HG03521 (cell line): Measurements from ENCODE around the gene RAB43.
"Not testable (repeated sequence)": the region's sequence is repeated elsewhere in the genome, so short reads cannot be mapped to it uniquely, and the experiment has no call there.

Source experiments
- ATAC-seq: cut with Tn5 transposase; IDR thresholded peaks from one replicate; pipeline ENCODE4 v1.9.1; 2021; ENCODE audit warnings: mild to moderate bottlenecking, moderate library complexity; ENCODE audit not compliant: unreplicated experiment

RAB43 gene

DNA sequence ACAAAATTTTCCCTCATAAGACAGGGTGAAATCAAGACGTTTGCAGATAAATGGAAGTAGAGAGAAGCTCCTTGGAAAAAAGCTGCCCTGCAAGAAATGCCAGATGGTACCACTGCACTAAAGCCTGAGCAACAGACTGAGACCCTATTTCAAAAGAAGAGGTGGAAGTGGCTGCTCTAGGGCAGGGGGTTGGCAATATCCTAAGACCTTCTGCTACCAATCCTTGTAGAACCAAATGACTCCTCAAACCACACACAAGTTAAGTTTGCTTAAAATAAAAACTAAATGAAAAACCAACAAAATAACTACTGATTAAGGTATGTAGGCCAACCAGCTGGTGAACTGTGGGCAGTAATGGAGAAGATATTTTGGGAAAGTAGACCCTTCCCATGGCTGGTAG, 21.3 kb downstream of the RAB43 start:
- ATAC-seq, result no peak

DNA sequence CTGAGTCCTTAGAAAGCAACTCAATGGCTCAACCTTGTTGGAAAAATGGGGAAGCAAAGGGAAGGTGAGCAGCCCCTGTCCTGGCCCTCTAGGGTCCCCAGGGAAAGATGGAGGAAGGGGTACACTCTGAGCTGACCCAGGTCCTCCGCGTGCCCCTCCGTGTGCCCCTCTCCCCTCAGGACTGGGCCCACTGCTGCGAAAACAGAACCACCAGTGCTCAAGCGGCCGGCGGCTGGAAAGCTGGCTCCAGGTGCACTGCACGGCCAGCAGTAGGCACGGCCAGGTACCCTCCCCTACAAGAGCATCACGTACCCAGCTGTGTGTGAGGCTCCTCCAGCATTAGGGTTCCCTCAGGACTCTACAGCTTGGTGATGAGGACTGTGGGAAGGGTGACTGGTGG, 26.3 kb downstream of the RAB43 start:
- no peak for ATAC-seq

DNA sequence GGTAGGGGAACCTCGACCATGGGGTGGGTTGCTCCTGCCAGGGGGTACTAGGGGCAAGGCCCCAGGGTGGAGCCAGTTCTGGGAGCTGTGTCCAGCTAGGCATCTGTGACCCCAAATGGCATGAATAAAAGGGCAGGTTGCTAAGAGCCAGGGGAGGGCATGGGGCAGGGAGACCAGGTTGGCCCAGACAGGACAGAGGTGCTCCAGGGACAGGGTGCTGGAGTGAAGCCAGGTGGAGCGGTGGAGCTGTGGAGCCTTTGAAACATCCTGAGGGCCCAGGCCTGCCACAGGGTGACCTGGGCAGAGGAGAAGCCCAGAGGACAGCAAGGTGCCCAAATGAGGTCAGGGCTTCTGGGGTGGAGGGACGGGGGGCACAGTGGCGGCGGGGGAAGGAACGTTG, 33.3 kb downstream of the RAB43 start:
- not testable (repeated sequence) for ATAC-seq

DNA sequence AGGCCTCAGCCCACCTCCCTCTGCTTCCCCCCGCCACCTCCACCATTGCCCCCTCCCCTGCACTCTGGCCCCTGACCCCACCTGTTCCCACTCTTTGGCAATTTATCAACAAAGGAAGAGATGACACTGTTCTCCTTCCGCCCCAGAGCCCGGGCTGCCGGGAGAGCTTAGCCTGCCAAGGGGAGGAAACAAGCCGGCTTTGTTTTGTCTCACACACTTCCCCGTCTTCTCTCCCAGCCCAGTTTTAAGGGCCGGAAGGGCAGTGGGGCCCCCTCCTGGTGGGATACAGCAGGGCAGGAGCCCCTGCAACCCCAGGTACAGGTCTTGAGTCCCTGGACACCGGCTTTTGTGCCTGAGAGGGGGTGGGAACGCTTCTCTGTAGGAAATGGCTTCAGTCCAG, 33.7 kb downstream of the RAB43 start:
- not testable (repeated sequence) for ATAC-seq

DNA sequence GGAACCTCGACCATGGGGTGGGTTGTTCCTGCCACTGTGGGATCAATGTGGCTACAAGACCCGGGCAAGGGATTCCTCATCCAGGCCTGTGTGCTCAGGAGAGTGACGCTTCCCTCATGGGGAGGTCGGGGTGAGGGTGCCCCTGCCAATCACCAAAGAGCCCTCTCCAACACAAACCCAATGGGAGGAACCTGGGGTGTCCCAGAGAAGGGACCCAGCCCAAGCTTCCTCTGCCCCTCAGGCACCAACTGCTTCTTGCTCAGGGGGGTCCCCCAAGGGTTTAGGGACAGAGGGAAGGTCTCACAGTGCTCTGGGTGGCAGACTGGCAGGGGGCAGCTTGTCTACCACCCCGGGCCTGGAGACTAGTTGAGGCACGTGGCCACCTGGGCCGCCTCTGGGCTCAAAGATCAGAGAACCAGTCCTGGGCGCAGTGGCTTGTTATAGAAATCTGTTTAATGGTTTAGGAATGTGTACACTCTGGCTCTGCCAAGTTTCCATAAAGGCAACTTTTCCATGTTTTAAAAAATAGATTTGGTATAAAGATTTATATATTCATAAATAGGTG, 34.4 kb downstream of the RAB43 start:
- ATAC-seq, result no peak

DNA sequence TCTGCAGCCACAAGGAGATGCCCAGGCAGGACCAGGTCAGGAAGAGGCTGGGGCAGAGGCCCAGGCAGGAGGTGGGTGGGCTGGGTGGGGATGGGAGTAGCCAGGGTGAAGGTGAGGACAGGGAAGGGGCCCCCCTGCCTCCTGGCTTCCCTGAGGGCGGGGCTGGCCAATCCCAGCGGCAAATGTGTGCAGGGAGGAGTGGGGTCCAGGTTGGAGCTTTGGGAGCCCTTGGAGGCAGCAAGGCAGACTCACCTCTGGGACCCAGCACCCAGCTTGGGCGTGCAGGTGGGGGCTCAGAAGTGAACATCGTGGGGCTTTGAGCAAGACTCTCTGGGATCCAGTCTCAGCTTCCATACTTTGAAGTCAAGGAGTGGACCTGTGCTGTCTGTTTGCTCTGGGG, 35.8 kb downstream of the RAB43 start:
- no peak for ATAC-seq

DNA sequence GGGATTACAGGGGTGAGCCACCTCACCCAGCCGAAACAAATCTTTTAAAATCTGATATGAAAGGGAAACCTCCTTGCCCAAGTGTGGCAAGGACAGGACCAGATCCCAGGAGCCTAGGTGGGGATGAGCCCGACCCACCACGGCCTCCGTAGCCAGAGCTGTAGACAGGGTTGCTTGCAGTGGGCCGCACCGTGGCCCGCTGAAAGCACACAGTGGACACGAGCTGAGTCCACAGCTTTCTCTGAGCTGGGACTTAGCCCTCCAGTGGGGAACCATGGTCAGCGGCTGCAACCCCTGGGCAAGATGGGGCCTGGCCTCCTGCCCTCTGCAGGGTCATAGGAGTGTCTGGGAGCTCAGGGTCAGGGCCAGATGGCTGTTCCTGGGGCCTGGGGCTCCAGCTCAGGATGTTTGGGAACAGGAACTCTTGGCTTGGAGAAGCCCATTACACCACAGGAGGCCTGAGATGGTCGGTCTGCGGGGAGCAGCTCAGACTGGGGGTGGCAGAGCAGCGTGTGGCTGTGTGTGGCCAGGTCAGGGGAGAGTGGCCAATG, 36.4 kb downstream of the RAB43 start:
- ATAC-seq, result no peak

DNA sequence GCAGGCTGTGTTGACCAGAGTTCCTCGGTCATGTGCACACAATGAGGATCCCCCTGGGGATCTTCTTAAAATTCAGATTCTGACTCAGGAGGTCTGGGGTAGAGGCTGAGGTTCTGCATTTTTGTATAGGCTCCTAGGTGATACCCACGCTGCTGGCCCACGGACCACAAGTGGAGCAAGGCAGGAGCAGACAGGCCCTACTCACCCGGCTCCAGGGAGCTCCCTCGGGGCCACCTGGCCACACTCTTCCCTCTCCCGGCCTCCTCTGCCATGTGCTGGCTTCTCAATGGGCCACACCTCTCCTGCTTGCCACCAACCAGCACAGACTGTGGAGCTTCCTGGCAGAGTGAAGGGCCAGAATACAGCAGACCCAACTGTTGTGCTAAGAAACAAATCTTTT, 37.1 kb downstream of the RAB43 start:
- ATAC-seq, result no peak

DNA sequence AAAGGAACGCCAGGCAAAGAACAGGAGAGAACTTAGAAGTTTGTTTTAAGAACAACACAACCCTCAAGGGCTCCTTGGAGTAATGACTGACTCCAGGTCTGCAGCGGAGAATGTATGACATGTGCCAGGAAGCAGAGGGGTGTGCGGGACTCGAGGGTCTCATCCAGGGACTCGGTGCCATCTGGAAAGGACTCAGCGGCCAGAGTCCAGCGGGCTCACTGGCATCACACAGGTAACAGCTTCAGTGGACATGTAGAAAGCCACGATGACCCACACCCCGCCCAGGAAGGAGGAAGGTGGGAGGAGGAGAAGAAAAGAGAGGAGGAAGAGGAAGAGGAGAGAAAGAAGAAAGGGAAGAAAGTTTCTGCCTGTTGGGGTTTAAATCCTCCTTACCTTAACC, 39.6 kb downstream of the RAB43 start:
- ATAC-seq, result no peak

DNA sequence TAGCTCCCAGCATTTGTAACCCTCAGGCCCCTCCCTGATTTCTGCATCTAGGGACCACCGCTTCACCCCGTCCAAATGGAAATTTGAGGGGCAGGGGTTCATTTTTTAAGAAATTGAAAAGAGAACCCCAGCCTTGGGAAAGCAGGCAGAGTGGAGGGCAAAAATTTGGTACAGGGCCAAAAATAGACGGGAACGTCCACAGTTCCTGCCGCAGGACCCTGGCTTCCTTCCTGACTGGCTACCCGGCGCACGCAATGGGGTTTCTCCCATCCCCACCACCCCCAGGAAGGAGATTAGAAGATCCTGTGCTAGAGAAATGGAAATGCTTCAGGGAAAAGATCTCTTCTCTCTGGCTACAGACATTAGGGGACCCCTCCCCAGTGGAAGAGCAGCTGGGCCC, 40.1 kb downstream of the RAB43 start:
- no peak for ATAC-seq

DNA sequence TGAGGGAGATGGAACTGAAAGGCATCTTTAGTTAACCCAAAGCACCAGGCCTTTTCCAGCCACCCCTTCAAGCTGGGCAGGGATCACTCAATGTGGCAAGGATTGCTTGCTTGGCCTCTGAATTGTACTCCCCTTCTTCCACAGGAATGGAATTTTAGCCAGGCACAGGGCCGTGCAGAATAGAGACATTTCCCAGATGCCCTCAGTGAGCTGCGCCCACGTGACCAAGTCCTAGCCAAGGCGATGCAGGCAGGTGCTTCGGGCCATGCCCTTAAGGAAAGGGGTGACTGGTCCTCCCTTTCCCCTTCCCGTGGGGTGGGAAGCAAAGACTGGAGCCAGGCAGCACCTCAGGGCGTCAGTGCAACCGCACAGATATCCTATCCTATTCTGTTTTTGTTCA, 43.1 kb downstream of the RAB43 start:
- no peak for ATAC-seq

DNA sequence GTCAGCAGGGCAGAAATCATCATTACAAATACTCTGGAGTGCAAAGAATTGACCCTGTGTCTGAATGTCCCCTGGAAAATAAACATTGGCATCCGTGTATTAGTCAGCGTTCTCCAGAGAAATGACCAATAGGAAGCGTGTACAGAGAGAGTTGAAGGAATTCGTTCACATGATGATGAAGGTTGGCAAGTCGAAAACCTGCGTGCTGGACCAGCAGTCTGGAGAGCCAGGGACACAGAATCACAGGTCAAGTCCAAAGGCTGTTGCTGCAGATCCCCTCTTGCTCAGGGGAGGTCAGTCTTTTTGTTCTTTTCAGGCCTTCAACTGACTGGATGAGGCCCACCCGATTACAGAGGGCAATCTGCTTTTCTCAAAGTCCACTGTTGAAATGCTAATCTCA, 44.4 kb downstream of the RAB43 start:
- ATAC-seq, result no peak

DNA sequence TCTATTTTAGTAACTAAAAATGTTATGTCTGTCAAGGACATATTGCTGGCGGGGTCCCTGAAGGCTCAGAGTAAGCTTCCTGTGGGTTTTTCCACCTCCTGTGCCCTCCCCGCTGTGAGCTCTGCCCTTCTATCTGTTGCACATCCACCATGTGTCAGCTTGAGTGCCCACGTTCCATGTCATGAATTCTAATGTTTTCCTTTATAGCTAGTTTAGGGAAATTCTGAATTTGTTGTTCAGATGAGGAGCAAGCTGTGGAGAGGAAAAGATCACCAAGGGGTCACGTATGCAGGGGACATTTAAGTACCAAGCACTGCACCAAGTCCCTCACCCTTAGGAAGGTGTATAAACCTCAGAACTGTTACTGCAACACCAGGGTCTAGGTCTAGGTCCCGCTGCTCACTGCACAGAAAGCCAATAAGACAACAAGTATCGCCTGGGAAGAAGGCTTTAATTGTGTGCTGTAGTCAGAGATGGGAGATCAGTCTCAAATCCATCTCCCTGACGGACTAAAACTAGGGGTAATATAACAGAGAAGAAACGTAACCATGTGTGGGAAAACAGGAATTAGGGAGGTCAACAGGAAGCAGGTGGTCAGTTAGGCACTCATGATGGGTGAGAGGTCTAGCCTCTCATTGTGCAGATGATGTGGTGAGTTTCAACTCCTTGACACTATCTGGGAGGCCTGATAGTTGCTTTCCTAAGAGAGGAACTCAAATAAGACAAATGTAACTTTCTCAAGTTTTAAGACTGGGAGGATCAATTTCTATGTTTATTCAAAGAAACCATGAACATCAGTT, 51.3 kb downstream of the RAB43 start:
- no peak for ATAC-seq

DNA sequence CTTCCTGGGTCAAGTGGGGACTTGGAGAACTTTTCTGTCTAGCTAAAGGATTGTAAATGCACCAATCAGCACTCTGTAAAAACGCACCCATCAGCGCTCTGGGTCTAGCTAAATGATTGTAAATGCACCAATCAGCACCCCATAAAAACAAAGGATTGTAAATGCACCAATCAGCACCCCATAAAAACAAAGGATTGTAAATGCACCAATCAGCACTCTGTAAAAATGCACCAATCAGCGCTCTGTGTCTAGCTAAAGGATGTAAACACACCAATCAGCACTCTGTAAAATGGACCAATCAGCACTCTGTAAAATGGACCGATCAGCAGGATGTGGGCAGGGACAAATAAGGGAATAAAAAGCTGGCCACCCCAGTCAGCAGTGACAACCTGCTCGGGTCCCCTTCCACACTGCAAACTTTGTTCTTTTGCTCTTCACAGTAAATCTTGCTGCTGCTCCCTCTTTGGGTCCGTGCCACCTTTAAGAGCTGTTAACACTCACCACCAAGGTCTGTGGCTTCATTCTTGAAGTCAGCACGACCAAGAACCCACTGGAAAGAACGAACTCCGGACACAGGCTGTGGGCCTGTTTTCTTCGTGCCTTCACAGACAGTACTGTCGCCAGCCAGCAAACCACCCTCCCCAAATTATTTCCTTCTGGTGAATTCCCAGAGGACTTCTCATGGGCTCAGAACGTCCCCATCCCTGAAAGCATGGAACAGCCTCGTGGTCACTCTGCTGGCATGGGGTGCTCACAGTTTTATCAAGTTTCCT, 52.1 kb downstream of the RAB43 start:
- ATAC-seq, result not testable (repeated sequence)

DNA sequence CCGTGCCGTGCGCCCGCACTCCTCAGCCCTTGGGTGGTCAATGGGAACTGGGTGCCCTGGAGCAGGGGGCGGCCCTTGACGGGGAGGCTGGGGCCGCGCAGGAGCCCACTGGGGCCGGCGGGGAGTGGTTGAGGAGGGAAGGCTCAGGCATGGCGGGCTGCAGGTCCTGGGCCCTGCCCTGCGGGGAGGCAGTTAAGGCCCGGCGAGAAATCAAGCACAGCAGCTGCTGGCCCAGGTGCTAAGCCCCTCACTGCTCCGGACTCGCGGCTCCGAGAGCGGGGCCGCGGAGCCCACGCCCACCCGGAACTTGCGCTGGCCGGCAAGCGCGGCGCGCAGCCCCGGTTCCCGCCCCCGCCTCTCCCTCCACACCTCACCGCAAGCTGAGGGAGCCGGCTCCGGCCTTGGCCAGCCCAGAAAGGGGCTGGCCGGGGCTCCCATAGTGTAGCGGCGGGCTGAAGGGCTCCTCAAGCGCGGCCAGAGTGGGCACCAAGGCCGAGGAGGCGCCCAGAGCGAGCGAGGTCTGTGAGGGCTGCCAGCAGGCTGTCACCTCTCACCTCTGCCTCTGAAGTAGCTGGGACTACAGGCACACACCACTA, 53.2 kb downstream of the RAB43 start:
- ATAC-seq, result no peak

DNA sequence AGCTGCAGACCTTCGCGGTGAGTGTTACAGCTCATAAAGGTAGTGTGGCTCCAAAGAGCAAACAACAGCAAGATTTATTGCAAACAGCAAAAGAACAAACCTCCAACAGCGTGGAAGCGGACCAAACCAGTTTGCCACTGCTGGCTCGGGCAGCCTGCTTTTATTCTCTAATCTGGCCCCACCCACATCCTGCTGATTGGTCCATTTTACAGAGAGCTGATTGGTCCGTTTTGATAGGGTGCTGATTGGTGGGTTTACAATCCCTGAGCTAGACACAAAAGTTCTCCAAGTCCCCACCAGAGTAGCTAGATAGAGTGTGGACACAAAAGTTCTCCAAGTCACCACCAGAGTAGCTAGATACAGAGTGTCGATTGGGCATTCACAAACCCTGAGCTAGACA, 53.9 kb downstream of the RAB43 start:
- ATAC-seq, result not testable (repeated sequence)

DNA sequence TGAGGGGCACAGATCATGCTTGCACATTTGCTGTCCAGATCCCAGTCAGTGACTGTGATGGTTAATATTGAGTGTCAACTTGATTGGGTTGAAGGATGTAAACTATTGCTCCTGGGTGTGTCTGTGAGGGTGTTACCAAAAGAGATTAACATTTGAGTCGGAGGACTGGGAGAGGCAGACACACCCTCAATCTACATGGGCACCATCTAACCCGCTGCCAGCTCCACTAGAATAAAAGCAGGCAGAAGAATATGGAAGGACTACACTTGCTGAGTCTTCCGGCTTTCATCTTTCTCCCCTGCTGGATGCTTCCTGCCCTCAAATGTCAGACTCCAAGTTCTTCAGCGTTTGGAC, 55.9 kb downstream of the RAB43 start:
- ATAC-seq, result no peak

DNA sequence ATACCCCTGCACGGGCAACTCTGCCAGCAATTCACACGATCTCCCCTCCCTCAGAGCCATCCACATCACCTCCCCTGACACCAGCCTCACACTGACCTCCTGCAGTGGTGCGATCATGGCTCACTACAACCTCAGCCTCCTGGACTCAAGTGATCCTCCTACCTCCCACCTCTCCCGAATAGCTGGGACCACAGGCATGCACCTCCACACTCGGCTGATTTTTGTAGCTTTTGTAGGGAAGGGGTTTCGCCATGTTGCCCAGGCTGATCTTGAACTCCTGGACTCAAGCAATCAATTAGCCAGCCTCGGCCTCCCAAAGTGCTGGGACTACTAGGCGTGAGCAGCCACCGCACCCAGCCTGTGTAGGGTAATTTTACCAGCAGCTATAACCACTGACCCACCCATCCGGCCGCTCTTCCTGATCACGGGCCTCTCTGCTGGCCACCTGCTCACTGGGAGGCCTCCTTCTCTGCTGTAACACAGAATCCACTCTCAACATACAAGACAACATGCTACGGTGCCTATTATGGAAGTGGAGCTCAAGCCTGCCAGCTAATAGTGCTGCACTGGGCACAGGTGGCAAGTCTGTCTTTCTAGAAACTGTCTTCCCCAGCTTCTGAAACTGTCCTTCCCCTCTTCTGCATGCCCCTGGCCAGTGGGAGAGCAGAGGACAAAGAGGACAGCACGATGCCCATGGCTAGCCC, 56.4 kb downstream of the RAB43 start:
- ATAC-seq, result no peak

DNA sequence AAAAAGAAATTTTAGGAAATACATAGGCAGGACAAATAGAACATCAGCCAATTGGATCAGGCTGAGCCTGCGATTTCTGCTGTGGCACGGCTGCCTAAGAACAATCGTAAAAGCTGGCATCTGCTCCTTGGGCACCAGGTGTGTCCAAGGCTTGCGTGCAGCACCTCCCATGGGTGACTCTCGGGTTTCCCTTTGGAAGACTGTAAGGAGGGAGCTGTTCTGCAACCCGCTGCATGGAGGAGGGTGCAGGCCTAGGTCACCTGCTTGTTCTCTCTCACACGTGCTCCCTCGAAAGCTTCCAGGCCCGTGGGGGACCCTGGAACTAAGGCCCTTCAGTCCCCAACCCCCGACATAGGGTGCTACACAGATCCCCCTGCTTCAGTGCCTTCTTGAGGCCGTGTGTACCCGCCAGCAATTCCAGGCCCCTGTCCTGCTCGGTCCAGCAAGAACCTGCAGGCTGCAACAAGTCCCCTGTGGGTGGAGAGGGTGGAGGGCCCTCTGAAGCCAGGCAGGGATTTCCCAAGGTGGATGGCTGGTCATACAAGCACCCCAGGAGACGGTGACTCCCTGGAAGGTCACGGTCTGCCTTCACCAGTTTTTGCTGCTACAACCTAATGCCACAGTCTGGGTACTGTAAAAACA, 57.6 kb downstream of the RAB43 start:
- ATAC-seq, result no peak

DNA sequence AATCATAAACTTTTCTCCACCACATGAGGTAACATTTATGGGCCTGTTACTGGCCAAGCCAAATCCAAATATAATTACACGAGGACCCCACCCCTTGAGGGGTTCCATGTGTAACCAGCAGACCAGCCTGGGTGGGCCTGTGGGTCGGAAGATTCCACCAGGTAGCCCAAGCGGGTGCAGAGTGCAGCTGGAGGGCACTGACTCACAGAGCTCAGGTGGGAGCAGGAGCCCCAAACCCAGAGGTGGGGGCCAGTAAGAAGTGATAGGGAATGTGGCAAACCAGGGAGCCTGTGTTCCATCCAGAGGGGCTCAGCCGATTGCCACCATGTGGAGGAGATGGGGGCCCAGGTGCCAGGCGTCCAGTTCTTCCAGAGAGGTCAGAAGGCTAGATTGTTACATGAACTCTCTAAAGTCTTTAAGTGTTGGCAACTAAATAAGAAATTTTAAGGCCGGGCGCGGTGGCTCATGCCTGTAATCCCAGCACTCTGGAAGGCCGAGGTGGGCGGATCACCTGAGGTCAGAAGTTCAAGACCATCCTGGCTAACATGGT, 58.4 kb downstream of the RAB43 start:
- no peak for ATAC-seq
